AG10803 (cell line): ENCODE measurements around the gene ANKDD1B.

Experiments
- DNase-seq: peaks from one replicate; pipeline ENCODE4 v3.0.0; 2010; ENCODE audit warnings: low read depth
- H3K4me3 ChIP-seq: 2 replicates; pipeline ENCODE4 v1.5.1; 2011; ENCODE audit warnings: mild to moderate bottlenecking, low read length, control low read depth
- CTCF ChIP-seq: conservative IDR thresholded peaks from 2 replicates; pipeline ENCODE4 v1.5.1; 2011; ENCODE audit warnings: mild to moderate bottlenecking, low read length, control low read depth, inconsistent platforms

ANKDD1B gene

GRCh38 chr5:75660678-75661465 lies 49.6 kb downstream of the ANKDD1B start:
- H3K4me3 ChIP-seq, result no peak overlapping the region
- DNase-seq, result no peak

GRCh38 chr5:75662061-75662460 lies 50.8 kb downstream of the ANKDD1B start:
- no peak for TF ChIP-seq CTCF
- no peak for DNase-seq
- H3K4me3 ChIP-seq, result no peak overlapping the region

More at GRCh38 chr5:75660678-75661465, 49.6 kb downstream of the ANKDD1B start:
- TF ChIP-seq CTCF, result no peak

- DNase-seq, result no peak
- no peak for TF ChIP-seq CTCF
- no peak overlapping the region for H3K4me3 ChIP-seq
Observed at GRCh38 chr5:75663579-75664284, 52.5 kb downstream of the ANKDD1B start.

- no peak overlapping the region for H3K4me3 ChIP-seq
- TF ChIP-seq CTCF, result no peak
- DNase-seq, result no peak
Observed at GRCh38 chr5:75664979-75665378, 53.7 kb downstream of the ANKDD1B start.

GRCh38 chr5:75666801-75667200 lies 55.5 kb downstream of the ANKDD1B start:
- no peak for DNase-seq
- no peak for TF ChIP-seq CTCF
- no peak overlapping the region for H3K4me3 ChIP-seq

- TF ChIP-seq CTCF, result peak; percentile 23
- no peak for DNase-seq
- H3K4me3 ChIP-seq, result no peak overlapping the region
Observed at GRCh38 chr5:75667586-75667985, 56.3 kb downstream of the ANKDD1B start.

GRCh38 chr5:75668445-75668844 lies 57.2 kb downstream of the ANKDD1B start:
- no peak overlapping the region for H3K4me3 ChIP-seq
- TF ChIP-seq CTCF, result no peak
- no peak for DNase-seq
